ENCODE data around the gene PGAM4. TPM values are rescaled to one million over a fixed set of nuclear protein-coding genes. Genes with fewer than 3 reads are reported as not detected.
"Not testable (repeated sequence)": the region's sequence is repeated elsewhere in the genome, so short reads cannot be mapped to it uniquely, and the experiment has no call there.

Gene PGAM4
- total RNA-seq, 2 donors from 2014 or later: 0.77 TPM; not detected in 1

DNA sequence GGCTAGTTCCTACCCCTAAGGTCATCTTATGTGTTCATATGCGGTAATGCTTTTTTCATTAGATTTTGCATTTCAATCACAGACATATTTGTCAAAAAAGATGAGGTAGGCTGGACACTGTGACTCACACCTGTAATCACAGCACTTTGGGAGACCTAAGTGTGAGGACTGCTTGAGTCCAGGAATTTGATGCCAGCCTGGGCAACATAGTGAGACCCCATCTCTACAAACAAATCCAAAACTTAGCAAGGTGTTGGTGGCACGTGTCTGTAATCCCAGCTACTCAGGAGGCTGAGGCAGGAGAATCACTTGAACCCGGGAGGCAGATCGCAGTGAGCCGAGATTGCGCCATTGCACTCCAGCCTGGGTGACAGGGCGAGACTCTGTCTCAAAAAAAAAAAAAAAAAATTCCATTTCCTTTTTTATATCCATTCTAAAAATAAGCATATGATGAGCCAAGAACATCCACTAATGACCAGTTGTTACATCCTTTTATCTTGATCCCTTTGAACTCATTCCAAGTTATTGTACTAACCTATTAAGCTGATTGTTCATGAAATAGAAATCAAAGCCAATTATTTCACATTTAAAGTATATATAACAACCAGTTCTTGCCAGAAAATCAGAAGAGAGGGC lies 23.4 kb downstream of the PGAM4 start:
- TF ChIP-seq, protein P1, sequence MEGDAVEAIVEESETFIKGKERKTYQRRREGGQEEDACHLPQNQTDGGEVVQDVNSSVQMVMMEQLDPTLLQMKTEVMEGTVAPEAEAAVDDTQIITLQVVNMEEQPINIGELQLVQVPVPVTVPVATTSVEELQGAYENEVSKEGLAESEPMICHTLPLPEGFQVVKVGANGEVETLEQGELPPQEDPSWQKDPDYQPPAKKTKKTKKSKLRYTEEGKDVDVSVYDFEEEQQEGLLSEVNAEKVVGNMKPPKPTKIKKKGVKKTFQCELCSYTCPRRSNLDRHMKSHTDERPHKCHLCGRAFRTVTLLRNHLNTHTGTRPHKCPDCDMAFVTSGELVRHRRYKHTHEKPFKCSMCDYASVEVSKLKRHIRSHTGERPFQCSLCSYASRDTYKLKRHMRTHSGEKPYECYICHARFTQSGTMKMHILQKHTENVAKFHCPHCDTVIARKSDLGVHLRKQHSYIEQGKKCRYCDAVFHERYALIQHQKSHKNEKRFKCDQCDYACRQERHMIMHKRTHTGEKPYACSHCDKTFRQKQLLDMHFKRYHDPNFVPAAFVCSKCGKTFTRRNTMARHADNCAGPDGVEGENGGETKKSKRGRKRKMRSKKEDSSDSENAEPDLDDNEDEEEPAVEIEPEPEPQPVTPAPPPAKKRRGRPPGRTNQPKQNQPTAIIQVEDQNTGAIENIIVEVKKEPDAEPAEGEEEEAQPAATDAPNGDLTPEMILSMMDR (IDR thresholded peaks at IDR 0.05): no peak
- intact Hi-C loops (cut with DNase I): no loop called here
- Histone ChIP-seq H3K27ac (no peak overlapping the region), H3K9me3 (no peaks in the 10 kb centered on the region), H3K9ac (ENCODE audit: low read depth in 2 of 2, low read length in 2 of 2) (no peak overlapping the region), H3K4me3 (no peak overlapping the region), H3K27me3 (no peaks in the 10 kb centered on the region), H3K36me3 (no peaks in the 10 kb centered on the region), H3K4me1 (no peaks in the 10 kb centered on the region)
- DNase-seq: no peak

DNA sequence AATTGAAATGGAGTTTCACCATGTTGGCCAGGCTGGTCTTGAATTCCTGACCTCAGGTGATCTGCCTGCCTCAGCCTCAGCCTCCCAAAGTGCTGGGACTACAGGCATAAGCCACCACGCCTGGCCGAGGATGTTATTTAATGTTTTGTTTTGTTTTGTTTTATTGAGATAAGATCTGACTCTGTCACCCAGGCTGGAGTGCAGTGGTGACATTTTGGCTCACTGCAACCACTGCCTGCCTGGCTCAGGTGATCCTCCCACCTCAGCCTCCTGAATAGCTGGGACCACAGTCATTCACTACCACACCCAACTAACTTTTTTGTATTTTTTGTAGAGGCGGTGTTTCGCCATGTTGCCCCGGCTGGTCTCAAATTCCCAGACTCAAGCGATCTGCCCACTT lies 24.4 kb downstream of the PGAM4 start:
- H3K4me3 ChIP-seq; intact Hi-C loops (cut with DNase I); H3K27ac ChIP-seq; H3K9me3 ChIP-seq; H3K27me3 ChIP-seq; H3K4me1 ChIP-seq; H3K9ac ChIP-seq (ENCODE audit: low read depth in 2 of 2, low read length in 2 of 2); H3K36me3 ChIP-seq; DNase-seq: not testable (repeated sequence)

DNA sequence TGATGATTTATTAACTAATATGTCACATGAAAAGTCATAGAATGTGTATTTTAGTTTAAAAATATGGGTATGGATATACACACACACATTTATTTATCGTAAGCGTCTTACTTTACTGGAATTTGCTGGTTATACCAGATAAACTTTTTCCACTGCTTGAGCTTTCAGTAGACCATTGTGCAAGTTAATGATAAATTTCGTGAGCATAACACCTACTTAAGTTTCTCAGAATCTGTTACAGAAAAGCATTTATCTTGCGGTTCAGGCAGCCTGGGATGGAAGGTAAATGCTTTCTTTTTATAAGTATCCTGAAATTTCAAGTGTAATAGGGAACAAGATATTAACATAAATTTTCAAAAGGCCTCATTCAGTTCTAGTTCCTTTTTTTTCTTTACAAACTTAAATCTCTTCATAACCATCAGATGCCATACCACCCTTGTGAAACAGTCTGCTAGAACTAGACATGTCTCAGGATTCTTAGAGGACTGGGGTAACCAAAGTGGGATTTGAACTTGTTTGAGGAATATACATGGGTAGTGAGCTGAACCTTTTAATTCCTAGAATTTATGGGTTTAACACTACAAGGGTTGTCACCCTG lies 31.3 kb downstream of the PGAM4 start:
- H3K27ac ChIP-seq: no peak overlapping the region
- no peaks in the 10 kb centered on the region for H3K27me3 ChIP-seq
- H3K4me1 ChIP-seq: no peaks in the 10 kb centered on the region
- intact Hi-C loops (cut with DNase I): no loop called here
- H3K9ac ChIP-seq (ENCODE audit: low read depth in 2 of 2, low read length in 2 of 2): no peak overlapping the region
- H3K4me3 ChIP-seq: no peak overlapping the region
- H3K9me3 ChIP-seq: no peaks in the 10 kb centered on the region
- TF ChIP-seq, protein P1 (IDR thresholded peaks at IDR 0.05): no peak
- H3K36me3 ChIP-seq: no peaks in the 10 kb centered on the region
- no peak for DNase-seq

DNA sequence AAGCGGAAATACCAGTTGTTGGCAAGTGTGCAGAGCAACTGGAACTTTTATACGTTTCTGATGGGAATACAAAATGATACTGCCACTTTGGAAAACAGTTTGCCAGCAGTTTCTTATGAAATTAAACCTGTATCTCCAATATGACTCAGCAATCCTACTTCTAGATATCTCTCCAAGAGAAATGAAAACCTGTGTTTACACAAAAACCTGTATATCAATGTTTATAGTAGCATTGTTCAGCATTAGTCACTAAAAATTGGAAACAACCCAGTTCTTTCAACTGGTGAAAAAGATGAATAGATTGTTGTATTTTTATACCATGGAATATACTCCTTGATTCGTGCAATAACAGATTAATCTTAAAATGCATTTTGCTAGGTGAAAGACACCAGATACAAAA lies 32.1 kb downstream of the PGAM4 start:
- no peaks in the 10 kb centered on the region for H3K36me3 ChIP-seq
- intact Hi-C loops (cut with DNase I): no loop called here
- no peaks in the 10 kb centered on the region for H3K27me3 ChIP-seq
- no peaks in the 10 kb centered on the region for H3K4me1 ChIP-seq
- DNase-seq: no peak
- no peak overlapping the region for H3K27ac ChIP-seq
- H3K9ac ChIP-seq (ENCODE audit: low read depth in 2 of 2, low read length in 2 of 2): no peak overlapping the region
- TF ChIP-seq, protein P1 (IDR thresholded peaks at IDR 0.05): no peak
- no peaks in the 10 kb centered on the region for H3K9me3 ChIP-seq
- H3K4me3 ChIP-seq: no peak overlapping the region

DNA sequence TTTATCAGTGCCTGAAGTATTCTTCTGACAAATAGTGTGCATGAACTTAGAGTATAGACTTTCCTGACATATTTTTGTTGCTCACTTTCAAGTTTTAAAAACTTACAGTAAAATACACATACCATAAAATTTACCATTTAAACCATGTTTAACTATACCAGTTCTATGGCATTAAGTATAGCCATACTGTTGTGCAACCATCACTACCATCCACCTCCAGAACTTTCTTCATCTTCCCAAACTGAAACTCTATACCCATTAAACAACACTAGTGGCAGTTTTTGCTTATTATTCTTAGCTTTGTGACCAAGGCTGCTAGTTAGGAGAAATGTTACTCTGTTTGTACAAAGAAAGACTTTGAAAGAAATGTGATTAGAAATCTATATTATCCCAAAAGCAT lies 33.1 kb downstream of the PGAM4 start:
- Histone ChIP-seq H3K9ac (ENCODE audit: low read depth in 2 of 2, low read length in 2 of 2) (no peak overlapping the region), H3K27ac (no peak overlapping the region), H3K36me3 (no peaks in the 10 kb centered on the region), H3K4me3 (no peak overlapping the region), H3K4me1 (no peaks in the 10 kb centered on the region), H3K27me3 (no peaks in the 10 kb centered on the region), H3K9me3 (no peaks in the 10 kb centered on the region)
- intact Hi-C loops (cut with DNase I): no loop called here
- TF ChIP-seq, protein P1 (IDR thresholded peaks at IDR 0.05): no peak
- DNase-seq: no peak

DNA sequence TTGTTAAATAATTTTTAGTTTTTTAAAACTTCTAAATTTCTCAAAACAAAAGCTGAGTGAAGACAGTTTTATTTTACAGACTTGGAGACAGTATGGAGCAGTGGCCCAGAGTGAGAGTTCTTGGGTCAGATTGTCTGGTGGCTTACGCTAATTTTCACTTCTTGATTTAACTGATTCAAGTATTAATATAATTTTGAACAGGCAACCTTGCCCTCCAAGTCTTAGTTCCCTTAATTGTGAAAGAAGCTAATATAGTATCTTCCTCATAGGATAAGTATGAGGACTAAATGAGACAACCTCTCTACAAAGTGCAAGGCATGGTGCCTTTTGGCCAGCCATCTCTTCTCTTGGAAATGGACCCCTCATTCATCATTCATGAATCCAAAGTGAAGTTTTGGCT lies 33.6 kb downstream of the PGAM4 start:
- H3K4me1 ChIP-seq: no peaks in the 10 kb centered on the region
- TF ChIP-seq, protein P1 (IDR thresholded peaks at IDR 0.05): no peak
- H3K27ac ChIP-seq: no peak overlapping the region
- no peaks in the 10 kb centered on the region for H3K9me3 ChIP-seq
- DNase-seq: no peak
- H3K9ac ChIP-seq (ENCODE audit: low read depth in 2 of 2, low read length in 2 of 2): no peak overlapping the region
- intact Hi-C loops (cut with DNase I): no loop called here
- no peak overlapping the region for H3K4me3 ChIP-seq
- H3K36me3 ChIP-seq: no peaks in the 10 kb centered on the region
- H3K27me3 ChIP-seq: no peaks in the 10 kb centered on the region

All from colonic mucosa (tissue), 4 donors.